OCI-LY7 (cell line): ENCODE measurements around the gene MTA3. TPM values are rescaled to one million over a fixed set of nuclear protein-coding genes. Genes with fewer than 3 reads are reported as not detected.
A peak's percentile ranks its signal among the peaks of the same experiment; 100 is the strongest.

Experiments used
- BruUV-seq: library from RNA; stranded (reverse); fragments of 400-500 nt; replicated peaks from 2 replicates; lab custom pipeline; 2021; lab: Mats Ljungman, UMichigan
- CTCF ChIA-PET: fragments of 300-600 bp; sonication (Branson Sonifier 250); formaldehyde crosslinking; loops from one replicate; lab custom pipeline; 2022; ENCODE audit warnings: antibody characterized with exemption; ENCODE audit not compliant: unreplicated experiment; lab: Charles Lee
- POLR2A ChIA-PET: fragments of 300-600 bp; sonication (Branson Sonifier 250); formaldehyde crosslinking; loops from one replicate; lab custom pipeline; 2022; ENCODE audit warnings: antibody characterized with exemption; lab: Charles Lee
- DNase-seq: peaks from one replicate; pipeline ENCODE4 v3.0.0-alpha.2; 2015; ENCODE audit warnings: low spot score
- H2AFZ ChIP-seq: fragments of 200-600 bp; sonication (generic), shearing (Covaris generic); 2 replicates; pipeline ENCODE4 v1.6.1; 2014; ENCODE audit warnings: mild to moderate bottlenecking, antibody characterized with exemption, low read length, moderate library complexity
- H3K27ac ChIP-seq: fragments of 200-600 bp; sonication (generic); 2 replicates; pipeline ENCODE4 v1.5.1; 2014; ENCODE audit warnings: mixed run types, low read depth, mild to moderate bottlenecking, moderate library complexity, low read length, inconsistent platforms; ENCODE audit not compliant: poor library complexity, severe bottlenecking
- H3K36me3 ChIP-seq: fragments of 200-600 bp; sonication (generic); 2 replicates; pipeline ENCODE4 v1.6.1; 2014; ENCODE audit warnings: mild to moderate bottlenecking, antibody characterized with exemption, low read length, moderate library complexity, mixed read lengths; ENCODE audit not compliant: insufficient read depth
- H3K4me1 ChIP-seq: fragments of 200-600 bp; sonication (generic); 2 replicates; pipeline ENCODE4 v1.5.1; 2014; ENCODE audit warnings: mild to moderate bottlenecking, low read length; ENCODE audit not compliant: insufficient read depth, poor library complexity, severe bottlenecking
- H3K4me2 ChIP-seq: fragments of 200-600 bp; sonication (generic); 2 replicates; pipeline ENCODE4 v1.6.1; 2014; ENCODE audit warnings: mild to moderate bottlenecking, low read length
- H3K4me3 ChIP-seq: fragments of 200-600 bp; sonication (generic); 2 replicates; pipeline ENCODE4 v1.5.1; 2014; ENCODE audit warnings: mild to moderate bottlenecking, low read depth, low read length; ENCODE audit not compliant: poor library complexity, severe bottlenecking
- H3K79me2 ChIP-seq: fragments of 200-600 bp; sonication (generic); 2 replicates; pipeline ENCODE4 v1.6.1; 2016; ENCODE audit warnings: low read depth, mild to moderate bottlenecking, low read length, moderate library complexity, mixed read lengths; ENCODE audit not compliant: insufficient read depth
- H3K9me2 ChIP-seq: fragments of 200-600 bp; sonication (generic); 2 replicates; pipeline ENCODE4 v1.6.1; 2016; ENCODE audit warnings: mild to moderate bottlenecking, low read length, mixed read lengths; ENCODE audit not compliant: insufficient read depth
- H3K9me3 ChIP-seq: fragments of 200-600 bp; sonication (generic); 2 replicates; pipeline ENCODE4 v1.6.1; 2014; ENCODE audit warnings: mild to moderate bottlenecking, mixed run types, low read length, mixed read lengths
- H4K20me1 ChIP-seq: fragments of 200-600 bp; sonication (generic); 2 replicates; pipeline ENCODE4 v1.6.1; 2014; ENCODE audit warnings: mild to moderate bottlenecking, antibody characterized with exemption, low read length, moderate library complexity, mixed read lengths; ENCODE audit not compliant: insufficient read depth
- CTCF ChIP-seq: fragments of 200-600 bp; sonication (generic); conservative IDR thresholded peaks from 2 replicates; pipeline ENCODE4 v1.5.1; 2014; ENCODE audit warnings: mild to moderate bottlenecking, antibody characterized with exemption, low read length, moderate library complexity, mixed read lengths
- EZH2phosphoT487 ChIP-seq: fragments of 200-600 bp; sonication (generic); IDR thresholded peaks from 2 replicates; pipeline ENCODE4 v1.6.1; 2018; ENCODE audit warnings: low read depth, borderline replicate concordance, mild to moderate bottlenecking, mixed run types, antibody characterized with exemption, low read length, moderate library complexity, mixed read lengths
- intact Hi-C: fragments of 100-400 bp; cut with micrococcal nuclease; formaldehyde crosslinking; loops from one replicate; pipeline ENCODE4 v1.10.0; 2022; ENCODE audit not compliant: unreplicated experiment
- total RNA-seq, 2 experiments: library from RNA; depleted of rRNA in 1 of 2; stranded (reverse); fragments of >200 nt in 1 of 2; shearing (Covaris generic) in 1 of 2; gene quantifications; 2 replicates each; pipeline ENCODE4 v1.2.3, GENCODE V29; 2014 to 2022

MTA3 gene
- total RNA-seq, 2 experiments from 2014 or later = 72.7 to 205 TPM

- Histone ChIP-seq H2AFZ (peak overlapping the region; percentile 32; the same call in 1 of the 2 replicates), H3K9me2 (no peaks in the 10 kb centered on the region), H3K9me3 (no peaks in the 10 kb centered on the region), H3K4me1 (peaks cover 62% of the 10 kb centered on the region), H3K4me3 (no peak overlapping the region), H3K4me2 (no peak overlapping the region), H3K27ac (no peak overlapping the region), H3K79me2 (no peaks in the 10 kb centered on the region), H3K36me3 (no peaks in the 10 kb centered on the region), H4K20me1 (no peaks in the 10 kb centered on the region)
- BruUV-seq = no TSS peak
- DNase-seq = no peak
- ChIA-PET CTCF (no interaction called here), POLR2A (interaction anchor here (0.9 to 1.8 kb wide), 2 partner anchors 13 to 58 kb away, joined by 4 to 6 read pairs; no protein-coding TSS in a partner anchor)
- intact Hi-C loops = no loop called here
- TF ChIP-seq EZH2phosphoT487 (no peak), CTCF (no peak)
Measured at GRCh38 chr2:42554392-42554791, 14.0 kb upstream of the MTA3 start.

GRCh38 chr2:42556315-42556890 is 12.0 kb upstream of the MTA3 start:
- BruUV-seq = no TSS peak
- Histone ChIP-seq H3K4me3 (no peak overlapping the region), H3K4me2 (no peak overlapping the region), H3K9me3 (no peaks in the 10 kb centered on the region), H3K36me3 (no peaks in the 10 kb centered on the region), H4K20me1 (no peaks in the 10 kb centered on the region), H3K9me2 (no peaks in the 10 kb centered on the region), H3K4me1 (peaks cover 70% of the 10 kb centered on the region), H3K79me2 (no peaks in the 10 kb centered on the region), H2AFZ (peak overlapping the region; percentile 23; the same call in 1 of the 2 replicates), H3K27ac (peak overlapping the region; percentile 19)
- POLR2A ChIA-PET = interaction anchor here (3.4 to 5.3 kb wide), 2 partner anchors 9 to 10 kb away, joined by 21 to 81 read pairs; no protein-coding TSS in a partner anchor
- CTCF ChIA-PET = no interaction called here
- intact Hi-C loops = no loop called here
- TF ChIP-seq EZH2phosphoT487 = no peak
- no peak for TF ChIP-seq CTCF
- no peak for DNase-seq

GRCh38 chr2:42557306-42557705 is 11.1 kb upstream of the MTA3 start:
- H3K27ac ChIP-seq = peak overlapping the region; percentile 50
- no TSS peak for BruUV-seq
- no peaks in the 10 kb centered on the region for H4K20me1 ChIP-seq
- TF ChIP-seq EZH2phosphoT487 = no peak
- no peak for TF ChIP-seq CTCF
- ChIA-PET POLR2A (interaction anchor here (0.6 to 5.3 kb wide), 6 partner anchors 9 to 35 kb away, joined by 3 to 81 read pairs (median 8); no protein-coding TSS in a partner anchor), CTCF (interaction anchor here (0.7 to 2.8 kb wide), 2 partner anchors 10 to 93 kb away, joined by 3 to 7 read pairs; no protein-coding TSS in a partner anchor)
- H3K79me2 ChIP-seq = no peaks in the 10 kb centered on the region
- intact Hi-C loops = no loop called here
- DNase-seq = no peak
- H3K36me3 ChIP-seq = no peaks in the 10 kb centered on the region
- peaks cover 73% of the 10 kb centered on the region for H3K4me1 ChIP-seq
- no peaks in the 10 kb centered on the region for H3K9me2 ChIP-seq
- peak overlapping the region; percentile 39; the same call in 1 of the 2 replicates for H2AFZ ChIP-seq
- no peak overlapping the region for H3K4me3 ChIP-seq
- no peaks in the 10 kb centered on the region for H3K9me3 ChIP-seq
- H3K4me2 ChIP-seq = peak overlapping the region; percentile 35; the same call in 1 of the 2 replicates
